GM18951 (cell line): ENCODE results near the gene NMNAT2.

Experiments used
- POLR2A ChIP-seq: IDR thresholded peaks from 4 replicates; pipeline ENCODE4 v1.6.1; 2011; ENCODE audit warnings: mild to moderate bottlenecking; ENCODE audit not compliant: insufficient read length, insufficient read depth; ENCODE audit errors: extremely low read depth
- in situ Hi-C: fragments of 300-500 bp; cut with MboI; formaldehyde crosslinking; loops from one replicate; pipeline ENCODE4 v1.12.0; 2022; ENCODE audit warnings: low sequenced_read_pairs, mixed read lengths, inconsistent platforms; ENCODE audit not compliant: unreplicated experiment

Gene NMNAT2

DNA sequence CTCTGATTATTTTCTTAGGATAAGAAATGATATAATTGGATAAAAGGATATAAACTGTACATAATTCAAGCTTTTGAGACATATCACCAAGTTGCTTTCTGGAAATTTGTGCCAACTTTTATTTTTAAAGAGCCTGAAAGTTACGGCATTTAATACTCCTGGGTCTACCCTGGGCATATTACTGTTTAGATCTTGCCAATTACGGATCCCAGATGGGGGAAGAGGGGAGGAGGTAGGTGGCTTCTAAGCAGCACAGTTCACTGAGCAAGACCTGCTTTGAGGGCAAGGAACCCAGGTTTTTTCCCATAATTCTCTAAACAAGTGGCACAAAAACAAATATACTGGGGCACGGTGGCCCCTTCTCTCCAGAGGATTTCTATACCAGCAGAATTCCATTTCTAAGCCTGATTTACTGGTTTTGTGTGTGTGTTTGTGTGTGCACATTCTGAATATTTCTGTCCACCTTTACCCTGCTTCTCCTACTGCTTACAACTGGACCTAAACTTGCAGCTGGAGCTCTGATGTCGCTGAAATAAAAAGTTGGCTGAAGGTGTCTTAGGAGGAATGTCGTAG lies 155.5 kb downstream of the NMNAT2 start:
- TF ChIP-seq POLR2A: no peak
- in situ Hi-C loops: no loop called here

DNA sequence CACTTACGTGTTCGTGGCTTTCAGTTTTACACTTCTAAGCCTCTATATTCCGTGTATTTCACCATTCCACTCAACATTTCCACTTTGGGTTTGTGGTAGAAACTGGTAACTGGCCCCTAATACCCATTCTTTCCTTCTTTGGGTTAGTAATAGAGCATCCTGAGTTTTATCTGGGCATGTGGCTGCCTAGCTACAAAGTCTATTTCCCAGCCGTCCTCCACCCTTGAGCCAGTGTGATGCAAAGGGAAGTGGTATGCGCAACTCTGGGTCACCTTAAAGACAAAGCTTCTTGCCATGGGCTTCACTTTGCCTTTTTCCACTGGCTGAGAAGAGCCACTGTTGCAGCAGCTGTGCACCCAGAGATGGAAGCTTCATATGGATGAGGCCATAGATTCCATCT lies 158.3 kb downstream of the NMNAT2 start:
- in situ Hi-C loops: no loop called here
- TF ChIP-seq POLR2A: no peak

DNA sequence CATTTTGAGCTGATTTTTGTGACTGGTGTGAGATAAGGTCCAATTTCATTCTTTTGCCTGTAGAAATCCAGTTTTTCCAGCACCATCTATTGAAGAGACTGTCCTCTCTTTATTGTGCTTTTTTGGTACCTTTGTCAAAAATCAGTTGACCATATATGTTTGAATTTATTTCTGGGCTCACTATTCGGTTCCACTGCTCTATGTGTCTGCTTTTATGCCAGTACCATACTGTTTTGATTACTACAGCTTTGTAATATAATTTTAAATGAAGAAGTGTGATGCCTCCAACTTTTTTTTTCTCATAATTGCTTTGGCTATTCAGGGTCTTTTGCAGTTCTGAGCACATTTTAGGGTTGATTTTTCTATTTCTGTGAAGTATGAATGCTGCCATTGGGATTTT lies 163.1 kb downstream of the NMNAT2 start:
- in situ Hi-C loops: no loop called here
- TF ChIP-seq POLR2A: no peak

DNA sequence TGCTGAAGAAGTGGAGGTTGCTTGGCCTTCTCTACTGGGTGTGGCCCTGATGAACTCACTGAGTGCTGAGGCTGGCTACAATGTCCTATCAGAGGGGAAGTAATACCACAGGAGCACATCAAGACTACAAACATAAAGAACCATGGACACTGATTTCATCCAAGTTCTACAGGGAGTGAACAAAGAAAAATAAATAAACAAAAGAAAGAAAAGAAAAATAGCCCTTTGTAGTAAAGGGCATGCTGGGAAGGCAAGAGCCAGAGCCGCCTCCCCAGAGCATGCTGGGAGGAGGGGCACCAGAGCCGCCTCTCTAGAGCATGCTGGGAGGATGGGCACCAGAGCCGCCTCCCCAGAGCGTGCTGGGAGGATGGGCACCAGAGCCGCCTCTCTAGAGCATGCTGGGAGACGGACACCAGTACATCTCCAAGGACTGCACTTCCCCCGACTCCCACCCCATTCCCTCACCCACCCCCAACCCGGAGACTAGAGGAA lies 166.2 kb downstream of the NMNAT2 start:
- TF ChIP-seq POLR2A: no peak
- in situ Hi-C loops: no loop called here

DNA sequence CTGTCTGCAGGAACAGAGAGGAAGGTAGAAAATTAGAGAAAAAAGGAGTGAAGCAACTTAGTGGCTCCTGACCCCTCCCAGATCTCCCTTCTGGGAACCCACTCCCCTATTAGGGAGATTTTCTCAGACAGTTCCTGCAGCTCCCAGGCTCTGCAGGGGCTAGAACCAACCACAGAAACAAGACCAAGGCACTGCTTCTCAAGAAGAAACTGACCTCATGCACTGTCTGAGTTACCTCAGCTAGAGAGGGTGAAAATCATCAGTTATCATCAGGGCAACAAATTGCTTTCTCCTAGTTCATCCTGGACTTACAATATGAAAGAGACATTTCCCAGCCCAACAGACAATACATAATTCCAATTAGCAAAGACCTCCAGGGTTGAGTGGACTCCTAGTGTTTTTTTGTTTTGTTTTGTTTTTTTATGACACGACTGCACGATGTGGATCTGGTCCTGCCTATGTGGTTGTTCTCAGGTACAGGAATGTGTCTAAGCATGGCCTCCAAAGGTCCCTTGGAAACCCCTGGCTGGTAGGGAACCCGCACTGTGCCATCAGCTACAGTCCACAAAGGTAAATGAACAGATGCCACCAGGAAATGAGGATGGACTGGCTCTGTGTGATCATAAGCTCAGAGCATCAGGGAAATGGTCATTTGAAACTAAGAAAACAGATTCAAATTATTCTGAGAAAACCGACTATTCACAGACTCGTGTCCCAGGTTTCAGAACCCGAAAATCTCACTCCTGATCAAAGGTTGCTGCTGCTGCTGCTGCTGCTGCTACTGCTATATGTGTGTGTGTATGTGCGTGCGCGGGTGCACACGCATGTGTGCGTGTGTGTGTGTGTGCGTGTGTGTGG lies 166.8 kb downstream of the NMNAT2 start:
- TF ChIP-seq POLR2A: no peak
- in situ Hi-C loops: no loop called here

DNA sequence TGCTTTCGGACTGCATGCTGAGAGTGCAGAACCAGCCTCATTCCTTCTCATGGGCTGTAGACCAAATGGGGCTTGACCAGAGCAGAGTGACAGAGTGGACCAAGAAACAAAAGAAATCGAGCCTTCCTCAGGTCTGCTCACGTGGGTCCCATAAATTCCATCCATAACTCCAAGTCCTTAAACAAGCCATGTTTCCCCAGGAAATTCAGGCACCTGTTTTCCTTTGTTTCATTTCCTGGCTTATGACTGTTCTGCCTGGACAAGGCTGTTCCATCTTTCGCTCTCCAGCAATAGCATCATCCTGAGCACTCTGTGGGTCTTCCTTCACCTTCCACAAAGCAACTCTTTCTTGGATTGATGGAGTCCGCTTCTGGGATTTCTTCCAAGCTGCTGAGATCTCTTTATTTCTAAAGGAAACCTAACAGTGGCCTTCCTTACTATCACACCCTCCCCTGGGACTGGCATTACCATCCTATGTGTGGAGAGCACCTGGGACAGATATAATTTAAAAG lies 168.2 kb downstream of the NMNAT2 start:
- in situ Hi-C loops: no loop called here
- no peak for TF ChIP-seq POLR2A

DNA sequence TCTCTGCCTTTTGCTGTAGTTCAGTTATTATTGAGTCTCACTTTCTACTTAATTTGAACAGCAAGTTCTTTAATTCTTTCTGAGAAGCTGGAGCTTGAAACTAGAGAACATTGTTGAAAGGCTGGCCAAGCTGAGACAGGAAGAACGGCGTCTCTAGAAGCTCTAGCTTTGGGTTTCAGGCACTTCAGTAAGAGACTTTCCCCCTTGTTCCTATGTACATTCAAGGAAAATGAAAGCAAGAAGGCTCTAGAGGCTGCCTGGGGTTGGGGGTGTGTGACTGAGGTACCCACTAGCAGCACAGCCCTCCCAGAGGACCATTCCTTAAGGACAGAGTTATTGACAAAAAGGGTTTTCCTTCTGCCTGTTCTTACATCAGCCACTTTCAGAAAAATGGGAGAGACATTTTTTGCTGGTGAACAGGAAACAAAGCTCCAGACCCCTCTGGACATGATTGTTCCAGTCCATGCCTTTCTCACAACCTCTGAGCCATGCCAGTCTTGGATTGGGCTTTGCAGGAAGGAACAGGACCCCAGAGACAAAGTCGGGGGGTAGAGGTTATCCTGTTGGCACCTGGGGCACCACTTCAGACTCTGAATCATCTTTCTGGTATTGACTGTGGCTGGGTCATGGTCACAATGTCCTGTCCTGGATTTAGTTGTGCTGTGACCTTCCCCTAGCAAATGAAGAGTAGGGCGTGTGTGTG lies 169.0 kb downstream of the NMNAT2 start:
- no peak for TF ChIP-seq POLR2A
- in situ Hi-C loops: no loop called here

DNA sequence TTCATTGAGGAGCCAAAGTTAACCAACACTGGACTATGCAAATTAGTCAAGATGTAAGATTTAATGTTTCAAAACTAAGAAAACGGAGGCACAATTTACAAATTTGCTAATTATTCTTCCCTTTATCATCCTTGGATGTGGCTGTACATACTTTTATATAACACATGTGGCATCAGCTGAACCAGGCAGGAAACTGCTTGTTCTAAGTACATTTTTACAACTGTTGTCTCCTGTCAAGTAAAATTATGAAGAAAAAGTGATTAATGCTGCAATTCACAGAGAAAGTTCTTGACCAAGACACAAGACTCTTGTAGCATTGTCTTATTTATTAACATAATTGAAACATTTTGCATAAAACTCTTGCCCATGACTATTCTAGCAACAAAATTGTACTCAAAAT lies 170.2 kb downstream of the NMNAT2 start:
- TF ChIP-seq POLR2A: no peak
- in situ Hi-C loops: no loop called here

DNA sequence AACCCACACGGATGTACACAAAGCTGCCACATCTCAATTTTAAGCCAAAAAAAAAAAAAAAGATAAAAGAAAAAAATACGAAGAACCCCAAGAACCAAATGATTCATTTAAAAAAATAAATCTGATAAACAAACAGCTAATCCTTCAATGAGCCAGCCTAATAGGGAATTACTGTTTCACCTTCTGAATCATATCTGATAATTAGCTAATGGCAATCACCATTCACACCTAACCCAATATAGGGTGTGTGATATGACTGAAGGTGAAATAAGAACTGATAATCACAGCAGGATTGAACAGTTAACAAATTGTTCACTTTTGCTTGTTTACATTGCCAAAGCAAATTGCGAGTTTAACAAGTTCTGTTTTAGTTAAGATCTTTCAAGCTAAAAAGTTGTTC lies 170.7 kb downstream of the NMNAT2 start:
- in situ Hi-C loops: no loop called here

DNA sequence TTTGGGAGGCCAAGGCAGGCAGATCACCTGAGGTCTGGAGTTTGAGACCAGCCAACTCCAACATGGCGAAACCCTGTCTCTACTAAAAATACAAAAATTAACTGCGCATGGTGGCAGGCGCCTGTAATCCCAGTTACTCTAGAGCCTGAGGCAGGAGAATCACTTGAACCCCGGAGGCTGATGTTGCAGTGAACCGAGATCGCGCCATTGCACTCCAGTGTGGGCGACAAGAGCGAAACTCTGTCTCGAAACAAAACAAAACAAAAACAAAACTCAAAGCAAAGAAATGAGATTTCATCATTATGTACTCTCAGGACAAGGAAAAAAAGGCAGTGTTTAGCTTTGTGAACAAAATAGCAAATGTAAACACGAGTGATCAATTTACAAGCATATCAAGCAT lies 171.1 kb downstream of the NMNAT2 start:
- no peak for TF ChIP-seq POLR2A
- in situ Hi-C loops: no loop called here

More for the DNA sequence above, 170.7 kb downstream of the NMNAT2 start:
- no peak for TF ChIP-seq POLR2A

DNA sequence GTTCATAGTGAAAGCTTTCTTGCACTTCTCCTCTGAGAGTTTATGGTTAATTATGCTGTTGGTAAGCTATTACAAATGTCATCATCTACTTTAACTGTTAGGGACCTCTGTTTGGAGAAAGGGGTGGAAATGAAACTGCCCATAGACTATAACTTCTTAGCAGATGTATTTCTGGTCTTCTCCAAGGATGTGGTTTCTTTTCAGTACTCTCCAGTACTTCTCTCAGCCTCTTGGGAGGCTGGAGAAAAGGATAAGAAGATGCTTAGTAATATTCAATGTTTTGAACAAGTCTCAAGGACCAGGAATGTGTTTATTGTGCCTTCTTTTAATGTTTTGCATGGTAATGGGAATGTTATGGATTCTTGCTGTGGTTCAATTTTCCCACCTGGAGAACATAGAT lies 171.7 kb downstream of the NMNAT2 start:
- in situ Hi-C loops: no loop called here
- no peak for TF ChIP-seq POLR2A

DNA sequence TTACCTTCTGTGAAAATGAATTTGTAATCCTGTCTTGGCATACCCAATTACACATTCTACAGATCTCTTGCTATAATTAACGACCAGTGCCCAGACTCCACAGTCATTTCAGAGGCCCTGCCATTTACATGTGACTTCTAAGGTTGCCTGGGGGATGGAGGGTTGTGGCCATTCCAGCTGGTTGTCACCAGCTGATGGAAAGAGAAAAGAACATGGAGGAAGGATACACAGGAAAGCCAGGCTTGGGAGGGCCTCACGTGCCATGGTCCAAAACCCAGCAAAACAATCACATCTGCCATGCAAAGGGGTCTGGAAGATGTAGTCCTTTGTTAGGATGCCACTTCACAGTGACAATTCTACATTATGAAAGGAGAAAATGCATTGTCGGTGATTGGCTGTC lies 172.8 kb downstream of the NMNAT2 start:
- TF ChIP-seq POLR2A: no peak
- in situ Hi-C loops: no loop called here

DNA sequence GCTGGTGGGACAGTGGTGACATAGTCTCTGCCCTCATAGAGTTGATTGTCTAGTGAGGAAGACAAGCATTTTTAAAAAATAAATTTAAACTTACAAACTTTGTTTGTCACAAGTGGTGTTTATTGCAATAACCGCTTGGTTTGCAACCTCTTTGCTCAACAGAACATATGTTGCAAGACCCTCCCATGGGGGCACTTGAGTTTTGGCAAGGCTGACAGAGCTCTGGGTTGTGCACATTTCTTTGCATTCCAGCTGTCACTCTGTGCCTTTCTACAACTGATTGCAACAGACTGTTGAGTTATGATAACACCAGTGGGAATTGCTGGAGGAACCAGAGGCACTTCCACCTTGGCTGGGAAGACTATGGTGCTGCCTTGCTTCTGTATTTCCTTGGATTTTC lies 173.7 kb downstream of the NMNAT2 start:
- in situ Hi-C loops: no loop called here
- TF ChIP-seq POLR2A: no peak
